Endothelial cell (in vitro differentiated cells): ENCODE measurements around the gene GLI3. TPM values are rescaled to one million over a fixed set of nuclear protein-coding genes. Genes with fewer than 3 reads are reported as not detected.

ENCODE experiments used
- DNase-seq: peaks from one replicate; pipeline ENCODE4 v3.0.0; 2021; ENCODE audit warnings: low spot score
- H3K27ac Mint-ChIP-seq: one replicate; pipeline ENCODE4 v1.8.0; 2021; ENCODE audit warnings: mixed read lengths, inconsistent platforms; ENCODE audit not compliant: unreplicated experiment
- H3K27me3 Mint-ChIP-seq: one replicate; pipeline ENCODE4 v1.8.0; 2021; ENCODE audit warnings: mild to moderate bottlenecking, moderate library complexity, mixed read lengths, inconsistent platforms; ENCODE audit not compliant: unreplicated experiment
- H3K36me3 Mint-ChIP-seq: one replicate; pipeline ENCODE4 v1.8.0; 2021; ENCODE audit warnings: mild to moderate bottlenecking, low read depth, mixed read lengths, inconsistent platforms; ENCODE audit not compliant: unreplicated experiment
- H3K4me1 Mint-ChIP-seq: one replicate; pipeline ENCODE4 v1.8.0; 2021; ENCODE audit warnings: mild to moderate bottlenecking, mixed read lengths, inconsistent platforms; ENCODE audit not compliant: unreplicated experiment
- H3K4me3 Mint-ChIP-seq: one replicate; pipeline ENCODE4 v1.8.0; 2021; ENCODE audit warnings: mild to moderate bottlenecking, mixed read lengths, inconsistent platforms; ENCODE audit not compliant: unreplicated experiment
- H3K9me3 Mint-ChIP-seq: one replicate; pipeline ENCODE4 v1.8.0; 2021; ENCODE audit warnings: mixed read lengths, inconsistent platforms; ENCODE audit not compliant: unreplicated experiment
- total RNA-seq: library from RNA; stranded (reverse); fragmentation: NEBNext Ultra II Directional; extraction: Animal tissue kit (Norgen Biotek cat#: 25700); gene quantifications from one replicate; pipeline ENCODE4 v1.2.1, GENCODE V29; 2021; ENCODE audit not compliant: unreplicated experiment
- TF ChIP-seq, protein P1 (sequence below): fragments of 200-600 bp; sonication (generic); IDR thresholded peaks from one replicate; pipeline ENCODE4 v1.5.0; 2021; ENCODE audit warnings: antibody characterized with exemption; ENCODE audit not compliant: unreplicated experiment

The GLI3 gene
- total RNA-seq, 1 donor from 2014 or later = 24.9 TPM

GRCh38 chr7:41964183-41964753, 272.7 kb downstream of the GLI3 start:
- no peaks in the 10 kb centered on the region for H3K9me3 Mint-ChIP-seq
- peaks cover 2% of the 10 kb centered on the region for H3K27me3 Mint-ChIP-seq
- H3K4me1 Mint-ChIP-seq = no peaks in the 10 kb centered on the region
- DNase-seq = no peak
- H3K36me3 Mint-ChIP-seq = peaks cover 3% of the 10 kb centered on the region
- no peak overlapping the region for H3K27ac Mint-ChIP-seq
- H3K4me3 Mint-ChIP-seq = no peak overlapping the region
- TF ChIP-seq, protein P1, sequence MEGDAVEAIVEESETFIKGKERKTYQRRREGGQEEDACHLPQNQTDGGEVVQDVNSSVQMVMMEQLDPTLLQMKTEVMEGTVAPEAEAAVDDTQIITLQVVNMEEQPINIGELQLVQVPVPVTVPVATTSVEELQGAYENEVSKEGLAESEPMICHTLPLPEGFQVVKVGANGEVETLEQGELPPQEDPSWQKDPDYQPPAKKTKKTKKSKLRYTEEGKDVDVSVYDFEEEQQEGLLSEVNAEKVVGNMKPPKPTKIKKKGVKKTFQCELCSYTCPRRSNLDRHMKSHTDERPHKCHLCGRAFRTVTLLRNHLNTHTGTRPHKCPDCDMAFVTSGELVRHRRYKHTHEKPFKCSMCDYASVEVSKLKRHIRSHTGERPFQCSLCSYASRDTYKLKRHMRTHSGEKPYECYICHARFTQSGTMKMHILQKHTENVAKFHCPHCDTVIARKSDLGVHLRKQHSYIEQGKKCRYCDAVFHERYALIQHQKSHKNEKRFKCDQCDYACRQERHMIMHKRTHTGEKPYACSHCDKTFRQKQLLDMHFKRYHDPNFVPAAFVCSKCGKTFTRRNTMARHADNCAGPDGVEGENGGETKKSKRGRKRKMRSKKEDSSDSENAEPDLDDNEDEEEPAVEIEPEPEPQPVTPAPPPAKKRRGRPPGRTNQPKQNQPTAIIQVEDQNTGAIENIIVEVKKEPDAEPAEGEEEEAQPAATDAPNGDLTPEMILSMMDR = no peak

DNA sequence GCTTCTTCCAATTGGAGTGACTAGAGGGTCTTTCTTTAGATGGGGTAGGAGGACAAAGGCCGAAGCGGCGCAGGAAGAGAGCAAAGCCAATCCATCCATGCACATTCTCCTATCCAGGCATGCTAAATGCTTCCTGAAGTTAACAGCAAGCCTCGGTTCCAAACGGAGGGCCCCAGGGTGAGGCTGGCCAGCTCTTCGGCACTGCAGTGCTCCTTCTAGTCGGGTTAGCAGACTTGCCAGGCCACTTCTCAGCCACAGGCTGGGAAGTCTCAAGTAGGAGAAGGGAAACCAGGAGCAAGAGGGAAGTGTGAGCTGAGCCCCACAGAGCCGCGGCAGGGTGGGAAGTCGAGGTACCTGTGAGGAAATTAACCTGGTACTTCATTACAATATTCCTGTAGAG, 280.3 kb downstream of the GLI3 start:
- peaks cover 16% of the 10 kb centered on the region for H3K4me1 Mint-ChIP-seq
- H3K36me3 Mint-ChIP-seq = no peaks in the 10 kb centered on the region
- H3K4me3 Mint-ChIP-seq = no peak overlapping the region
- no peak for DNase-seq
- H3K27me3 Mint-ChIP-seq = peaks cover 7% of the 10 kb centered on the region
- no peaks in the 10 kb centered on the region for H3K9me3 Mint-ChIP-seq
- TF ChIP-seq, protein P1 = no peak
- no peak overlapping the region for H3K27ac Mint-ChIP-seq

DNA sequence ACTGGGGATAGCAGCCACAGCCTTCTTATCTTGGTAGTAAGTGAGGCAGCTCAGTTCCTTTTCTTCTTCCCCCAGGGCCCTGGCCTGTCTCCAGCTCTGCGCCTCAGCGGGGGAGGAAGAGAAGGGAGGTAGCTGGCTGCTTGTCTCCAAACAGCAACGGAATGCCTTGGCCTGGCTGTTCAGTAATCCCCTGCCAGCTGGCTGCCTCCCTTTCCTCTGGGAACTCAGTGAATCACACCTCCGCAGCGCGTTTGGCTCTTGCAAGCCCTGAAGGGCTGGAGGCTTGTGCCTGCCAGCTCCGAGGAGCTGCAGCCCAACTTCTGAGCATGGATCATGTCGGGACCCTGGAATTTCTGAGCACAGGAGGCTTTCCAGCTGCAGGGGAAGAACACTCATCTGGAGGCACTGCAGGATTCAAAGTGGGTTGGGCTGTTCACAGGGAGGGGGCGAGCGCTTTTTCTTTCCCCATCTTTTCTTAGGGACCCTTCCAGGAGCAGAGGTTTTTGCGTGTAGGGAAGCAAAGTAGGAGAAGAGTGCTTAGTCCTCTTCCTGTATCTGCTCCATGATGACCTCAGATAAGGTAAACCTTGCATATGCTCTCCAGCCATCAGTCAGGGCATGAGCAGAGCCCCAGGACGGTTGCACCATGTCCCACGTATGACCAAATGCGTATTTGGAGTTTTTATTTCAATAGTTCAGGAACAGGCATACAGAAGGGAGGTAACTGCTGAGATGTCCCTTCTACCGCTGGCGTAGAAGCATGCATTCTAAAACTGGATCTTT, 280.9 kb downstream of the GLI3 start:
- TF ChIP-seq, protein P1 = no peak
- peak; percentile 47 for DNase-seq
- Mint-ChIP-seq H3K27me3 (peaks cover 7% of the 10 kb centered on the region), H3K27ac (no peak overlapping the region), H3K36me3 (no peaks in the 10 kb centered on the region), H3K4me1 (peaks cover 16% of the 10 kb centered on the region), H3K9me3 (no peaks in the 10 kb centered on the region), H3K4me3 (no peak overlapping the region)

DNA sequence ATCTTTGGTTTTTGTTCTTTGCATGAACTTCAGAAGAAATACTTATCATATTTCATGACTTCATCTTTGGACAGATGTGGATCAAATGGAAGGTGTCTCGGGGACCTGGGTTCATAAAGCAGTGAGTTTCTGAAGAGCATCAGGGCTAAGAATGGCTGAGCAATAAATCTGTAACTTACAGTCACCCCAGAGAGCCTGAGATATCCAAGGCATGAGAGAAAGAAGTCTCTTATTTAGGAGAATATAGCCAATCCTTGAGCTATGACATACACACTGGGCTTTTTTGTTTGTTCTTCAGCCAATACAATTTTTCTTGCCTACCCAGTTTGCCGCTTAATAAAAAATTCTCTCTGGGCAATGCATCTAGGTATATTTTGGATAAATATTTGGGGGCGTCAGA, 281.6 kb downstream of the GLI3 start:
- Mint-ChIP-seq H3K27me3 (peaks cover 7% of the 10 kb centered on the region), H3K36me3 (no peaks in the 10 kb centered on the region), H3K9me3 (no peaks in the 10 kb centered on the region), H3K27ac (no peak overlapping the region), H3K4me3 (no peak overlapping the region), H3K4me1 (peaks cover 16% of the 10 kb centered on the region)
- TF ChIP-seq, protein P1 = no peak
- DNase-seq = no peak

- Mint-ChIP-seq H3K27ac (no peak overlapping the region), H3K9me3 (no peaks in the 10 kb centered on the region), H3K27me3 (peaks cover 5% of the 10 kb centered on the region), H3K4me1 (peaks cover 18% of the 10 kb centered on the region), H3K4me3 (no peak overlapping the region), H3K36me3 (no peaks in the 10 kb centered on the region)
- no peak for DNase-seq
- TF ChIP-seq, protein P1 = no peak
Observed at GRCh38 chr7:41954976-41955375, 282.0 kb downstream of the GLI3 start.
